Stimulated activated CD8-positive, alpha-beta memory T cell treated with anti-CD3 and anti-CD28 coated beads, Interleukin-4, amount 100 ng/mL, for 1 hour (primary cell): ENCODE results near the gene NEURL1B.

ENCODE experiments used
- DNase-seq, 2 donors: peaks; one replicate each; pipeline ENCODE4 v3.0.0-alpha.2; 2020; ENCODE audit warnings: low read depth in 2 of 2, low spot score in 1 of 2

NEURL1B gene

GRCh38 chr5:172714491-172715420 lies 73.7 kb downstream of the NEURL1B start:
- DNase-seq, result peak; percentile 29 to 42

- DNase-seq, result no peak
These were observed 74.3 kb downstream of the NEURL1B start for GRCh38 chr5:172715421-172715780.

GRCh38 chr5:172715931-172716682 lies 75.0 kb downstream of the NEURL1B start:
- DNase-seq, result no peak

GRCh38 chr5:172716796-172717313 lies 75.8 kb downstream of the NEURL1B start:
- DNase-seq, result peak; percentile 75 to 78

- DNase-seq, result no peak
These were observed 76.6 kb downstream of the NEURL1B start for GRCh38 chr5:172717481-172718195.

- DNase-seq, result no peak
These were observed 77.6 kb downstream of the NEURL1B start for GRCh38 chr5:172718527-172719114.

GRCh38 chr5:172719211-172719610 lies 78.1 kb downstream of the NEURL1B start:
- no peak for DNase-seq

GRCh38 chr5:172720655-172721054 lies 79.6 kb downstream of the NEURL1B start:
- DNase-seq, result no peak

GRCh38 chr5:172721455-172722326 lies 80.6 kb downstream of the NEURL1B start:
- DNase-seq, result no peak

GRCh38 chr5:172722327-172722815 lies 81.3 kb downstream of the NEURL1B start:
- peak in 1 of 2 donors; percentile 13 for DNase-seq

- no peak for DNase-seq
These were observed 82.4 kb downstream of the NEURL1B start for GRCh38 chr5:172723508-172723907.

GRCh38 chr5:172724242-172725183 lies 83.5 kb downstream of the NEURL1B start:
- no peak for DNase-seq

- DNase-seq, result no peak
These were observed 84.2 kb downstream of the NEURL1B start for GRCh38 chr5:172725273-172725672.

GRCh38 chr5:172725785-172726184 lies 84.7 kb downstream of the NEURL1B start:
- no peak for DNase-seq

GRCh38 chr5:172726966-172727365 lies 85.9 kb downstream of the NEURL1B start:
- no peak for DNase-seq

- no peak for DNase-seq
These were observed 86.5 kb downstream of the NEURL1B start for GRCh38 chr5:172727551-172727950.

- no peak for DNase-seq
These were observed 87.6 kb downstream of the NEURL1B start for GRCh38 chr5:172728481-172729241.

GRCh38 chr5:172729588-172729987 lies 88.5 kb downstream of the NEURL1B start:
- DNase-seq, result no peak
